HG02642 (cell line): ENCODE data around the gene TMCC2.

Experiments
- ATAC-seq: cut with Tn5 transposase; IDR thresholded peaks from one replicate; pipeline ENCODE4 v1.9.1; 2021; ENCODE audit warnings: mild to moderate bottlenecking; ENCODE audit not compliant: unreplicated experiment, poor library complexity

TMCC2 gene

DNA sequence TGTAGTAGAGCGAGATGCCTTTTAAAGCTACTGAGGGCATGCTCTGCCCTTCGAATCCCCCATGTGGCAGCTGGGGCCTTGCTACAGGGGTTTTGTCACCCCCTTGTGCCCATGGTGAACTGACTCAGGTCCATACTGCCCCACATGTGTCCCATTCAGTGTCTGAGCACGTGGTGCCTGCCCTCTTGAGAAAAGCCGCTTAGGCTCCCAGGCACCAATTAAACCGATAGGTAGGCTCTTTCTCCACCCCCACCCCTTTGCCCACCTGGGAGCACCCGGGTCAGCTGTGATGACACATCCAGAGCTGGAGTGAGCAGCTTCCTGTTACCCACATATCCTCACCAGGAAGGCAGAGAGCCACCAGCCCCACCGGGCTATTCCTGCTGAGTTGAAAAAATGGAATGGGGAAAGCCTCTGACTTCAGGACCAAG, 30.5 kb downstream of the TMCC2 start:
- ATAC-seq: no peak

DNA sequence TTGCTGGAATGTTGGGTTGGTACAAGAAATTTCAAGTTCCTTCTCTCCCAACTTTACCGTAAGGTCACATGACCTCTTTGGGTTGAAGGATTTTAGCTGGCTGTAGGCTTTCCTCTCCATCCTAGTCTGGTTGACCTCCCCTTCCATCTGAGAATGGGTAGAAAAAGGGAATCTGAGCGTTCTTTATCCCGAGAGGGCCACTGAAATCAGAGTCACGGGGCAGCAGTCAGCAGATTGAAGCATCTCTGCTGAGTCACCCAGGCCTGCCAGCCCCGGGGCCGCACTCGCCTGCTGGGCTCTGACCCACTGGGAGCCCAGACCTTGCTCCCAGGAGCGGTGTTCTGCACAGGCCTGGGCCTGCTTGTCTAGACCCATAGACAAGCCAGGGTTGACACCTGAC, 31.0 kb downstream of the TMCC2 start:
- ATAC-seq: no peak

DNA sequence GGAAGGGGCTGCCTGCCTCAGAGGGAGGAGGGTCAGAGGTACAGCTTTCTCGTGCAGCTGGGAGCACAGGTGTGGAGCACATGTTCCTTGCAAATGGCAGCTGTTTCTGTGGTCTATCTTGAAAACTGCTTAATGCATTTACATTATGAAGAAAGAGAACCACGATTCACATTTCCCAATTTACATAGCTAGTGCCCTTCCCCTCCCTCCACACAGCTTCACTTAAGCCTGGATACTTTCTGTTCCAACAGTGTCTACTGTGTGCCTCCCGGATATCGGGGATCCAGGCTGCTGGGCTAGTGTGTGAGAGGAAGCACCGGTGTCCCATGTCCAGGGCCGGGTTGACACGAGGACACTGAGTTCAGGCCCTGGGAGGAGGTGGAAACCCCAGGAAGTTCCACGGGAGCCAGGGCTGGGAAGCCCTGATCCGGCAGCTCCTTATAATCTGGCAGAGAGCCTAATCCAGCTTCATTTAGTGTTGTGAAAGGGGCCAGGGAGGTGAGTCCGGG, 31.6 kb downstream of the TMCC2 start:
- ATAC-seq: no peak

DNA sequence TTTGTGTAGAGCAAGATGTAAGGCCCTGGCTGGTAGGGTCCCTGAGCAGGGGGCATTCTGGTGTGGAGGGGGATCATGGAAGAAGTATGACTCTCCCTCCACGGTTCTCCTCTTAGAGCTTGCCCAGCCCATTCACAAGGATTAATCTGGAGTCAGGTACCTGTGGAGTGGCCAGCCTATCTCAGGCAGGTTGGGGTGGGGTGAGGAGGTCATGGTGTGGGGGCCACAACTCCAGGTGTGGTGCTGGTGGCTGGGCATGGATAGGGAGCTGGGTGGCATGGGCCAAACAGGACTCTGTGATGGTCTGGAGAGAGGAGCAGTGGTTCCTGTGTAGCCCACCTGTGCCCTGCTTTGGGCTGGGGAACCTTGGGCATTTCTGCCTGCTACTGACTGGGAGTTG, 32.3 kb downstream of the TMCC2 start:
- no peak for ATAC-seq

DNA sequence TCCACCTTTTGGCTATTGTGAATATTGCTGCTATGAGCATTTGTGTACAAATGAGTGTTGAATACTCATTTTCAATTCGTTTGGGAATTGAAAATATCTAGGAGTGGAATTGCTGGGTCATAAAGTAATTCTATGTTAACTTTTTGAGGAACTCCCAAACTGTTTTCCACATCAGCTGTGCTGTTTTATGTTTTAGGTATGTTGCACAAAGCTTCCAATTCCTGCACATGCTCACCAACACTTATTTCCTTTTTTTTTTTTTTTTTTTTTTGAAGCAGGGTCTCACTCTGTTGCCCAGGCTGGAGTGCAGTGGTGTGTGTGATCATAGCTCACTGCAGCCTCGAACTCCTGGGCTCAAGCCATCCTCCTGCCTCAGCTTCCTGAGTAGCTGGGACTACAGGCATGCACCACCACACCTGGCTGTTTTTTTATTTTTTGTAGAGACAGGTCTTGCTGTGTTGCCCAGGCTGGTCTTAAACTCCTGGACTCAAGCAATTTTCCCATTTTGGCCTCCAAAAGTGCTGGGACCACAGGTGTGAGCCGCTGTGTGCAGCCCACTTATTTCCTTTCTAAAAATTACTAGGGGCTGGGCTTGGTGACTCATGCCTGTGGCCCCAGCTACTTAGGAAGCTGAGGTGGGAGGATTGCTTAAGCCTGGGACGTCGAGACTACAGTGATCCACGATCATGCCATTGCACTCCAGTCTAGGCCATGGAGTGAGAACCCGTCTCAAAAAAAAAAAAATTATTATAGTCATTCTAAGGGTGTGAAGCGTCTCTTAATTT, 33.4 kb downstream of the TMCC2 start:
- no peak for ATAC-seq

DNA sequence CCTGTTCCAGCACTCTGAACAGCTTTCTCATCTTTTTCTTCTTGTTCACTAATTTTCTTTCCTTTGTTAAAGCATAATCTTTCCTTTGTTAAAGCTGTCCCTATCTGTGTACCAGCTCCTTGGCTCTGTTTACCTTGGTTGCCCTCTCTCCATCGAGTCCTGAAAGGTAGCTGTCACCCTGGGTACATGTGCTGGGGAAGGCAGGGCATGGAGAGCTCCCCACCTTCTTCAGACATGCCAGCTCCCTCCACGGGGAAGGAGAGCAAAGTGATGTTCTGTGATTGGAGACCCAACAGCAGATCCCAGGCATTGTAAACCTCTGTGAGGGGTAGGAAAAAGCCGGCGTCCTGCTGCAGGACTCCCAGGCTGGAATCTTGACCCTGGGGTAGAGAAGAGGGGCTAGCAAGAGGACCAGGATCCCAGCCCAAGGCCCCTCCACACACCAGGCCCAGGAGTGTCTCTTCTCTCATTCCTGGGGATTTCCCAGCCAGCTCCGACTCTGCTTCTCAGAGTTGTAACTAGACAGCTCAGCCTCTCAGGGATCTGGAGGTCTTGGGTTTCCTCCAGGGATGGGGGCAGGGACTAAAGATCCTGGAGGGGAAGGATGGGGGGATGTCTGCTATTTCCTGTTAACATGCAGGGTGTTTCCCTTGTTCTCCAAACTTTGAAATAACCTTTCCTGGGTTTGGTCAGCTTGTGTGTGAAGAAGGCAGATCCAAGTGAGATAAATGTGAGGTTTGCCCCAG, 34.4 kb downstream of the TMCC2 start:
- ATAC-seq: no peak

DNA sequence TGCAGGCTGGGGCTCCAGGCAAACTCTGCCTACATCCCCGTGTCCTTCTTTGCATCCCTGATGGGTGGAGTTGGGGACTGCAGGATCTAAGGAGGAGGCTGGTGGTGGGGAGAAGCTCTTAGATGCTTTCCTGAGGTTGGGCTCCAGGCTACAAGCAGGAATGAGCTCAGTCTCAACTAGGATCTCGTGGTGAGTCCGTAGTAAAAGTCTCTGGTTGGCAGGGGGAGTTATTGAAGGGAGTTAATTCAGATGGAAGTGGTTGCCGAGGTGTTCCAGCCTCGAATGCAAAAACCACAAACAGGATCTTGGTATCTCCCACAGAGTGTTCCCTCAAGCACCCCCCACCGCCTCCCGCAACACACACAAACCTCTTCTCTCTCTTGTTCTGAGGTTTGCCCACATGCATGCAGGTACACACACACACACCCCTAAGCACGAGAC, 35.0 kb downstream of the TMCC2 start:
- ATAC-seq: no peak

DNA sequence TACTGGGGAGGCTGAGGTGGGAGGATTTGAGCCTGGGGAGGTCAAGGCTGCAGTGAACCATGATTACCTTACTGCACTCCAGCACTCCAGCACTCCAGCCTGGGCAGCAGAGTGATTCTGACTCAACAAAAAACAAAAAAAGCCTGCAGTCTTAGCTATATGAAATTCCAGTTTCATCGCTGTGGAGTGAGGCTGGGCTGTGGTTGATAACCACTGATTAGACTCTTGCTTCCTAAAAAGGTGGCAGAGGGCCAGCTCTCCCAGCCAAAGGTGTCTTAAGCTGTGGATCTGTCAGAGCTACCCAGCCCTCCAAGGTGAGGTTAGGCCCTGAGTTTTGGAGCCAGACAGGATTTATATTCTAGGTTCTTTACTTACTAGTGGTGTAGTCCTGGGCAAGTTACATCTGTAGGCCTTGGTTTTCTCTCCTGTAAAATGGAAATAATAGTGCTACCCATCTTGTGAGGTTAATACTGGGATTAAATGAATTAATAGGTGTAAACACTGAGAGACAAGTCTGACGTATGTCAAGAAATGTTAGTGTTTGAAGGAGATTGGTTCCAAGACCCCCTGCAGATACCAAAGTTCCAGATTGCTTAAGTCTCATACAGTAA, 35.9 kb downstream of the TMCC2 start:
- no peak for ATAC-seq

DNA sequence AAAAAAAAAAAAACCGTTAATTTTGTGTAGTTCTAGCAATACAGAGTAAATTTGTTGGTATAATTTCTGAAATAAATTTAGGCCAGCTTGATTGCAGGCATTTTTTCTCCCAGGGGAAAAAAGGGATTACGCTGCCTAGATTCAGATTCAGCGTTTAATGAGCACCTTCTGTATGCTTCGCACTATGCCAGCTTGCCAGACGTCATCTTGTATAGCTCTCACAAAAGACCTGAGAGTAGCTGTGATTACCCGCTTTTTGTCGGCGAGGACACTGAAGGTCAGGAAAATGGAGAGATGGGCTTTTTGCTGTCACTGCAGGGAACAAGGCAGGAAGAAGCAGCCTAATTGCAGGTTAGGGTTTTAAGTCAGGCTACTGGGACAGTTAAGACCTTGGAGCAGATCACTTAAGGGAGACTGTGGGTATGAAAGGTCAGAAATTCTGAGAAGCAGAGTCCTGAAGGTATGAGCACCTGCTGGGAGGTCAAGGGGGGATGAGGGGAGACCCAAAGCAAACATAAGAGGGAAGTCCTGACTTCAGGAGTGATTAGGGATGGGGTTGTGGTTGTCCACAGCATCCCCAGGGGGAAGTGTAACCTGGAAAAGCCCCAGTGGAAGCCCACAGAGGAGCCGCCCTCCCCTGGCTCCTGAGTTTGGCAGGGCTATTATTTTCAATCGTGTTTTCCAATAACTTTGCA, 39.0 kb downstream of the TMCC2 start:
- no peak for ATAC-seq

DNA sequence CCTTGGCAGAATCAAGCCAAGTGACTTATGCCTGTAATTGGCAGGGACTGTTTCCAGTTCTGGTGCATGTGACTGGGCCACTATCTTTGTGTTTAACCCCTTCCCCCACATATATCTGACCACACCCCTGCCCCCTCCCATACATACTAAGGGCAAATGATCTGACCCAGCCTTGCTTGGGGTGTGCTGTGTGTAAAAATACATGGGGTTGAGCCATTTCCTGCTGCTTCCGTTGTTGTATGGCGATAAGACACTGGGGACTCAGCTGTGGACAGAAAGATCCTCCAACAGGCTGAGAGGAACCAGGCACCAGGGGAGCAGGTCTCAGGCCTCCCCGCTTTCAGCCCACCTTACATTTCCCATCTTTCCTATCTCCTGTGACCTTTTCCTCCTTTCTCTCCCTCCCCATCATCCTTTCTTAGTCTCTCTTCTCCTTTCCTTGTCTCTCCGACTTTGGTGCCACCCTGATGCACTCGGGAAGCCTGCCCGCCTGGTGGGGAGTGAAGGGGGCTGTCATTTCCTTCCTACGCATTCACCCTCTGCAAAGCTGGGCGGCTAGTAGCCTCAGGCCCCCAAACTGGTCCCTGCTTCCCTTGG, 39.7 kb downstream of the TMCC2 start:
- ATAC-seq: no peak

DNA sequence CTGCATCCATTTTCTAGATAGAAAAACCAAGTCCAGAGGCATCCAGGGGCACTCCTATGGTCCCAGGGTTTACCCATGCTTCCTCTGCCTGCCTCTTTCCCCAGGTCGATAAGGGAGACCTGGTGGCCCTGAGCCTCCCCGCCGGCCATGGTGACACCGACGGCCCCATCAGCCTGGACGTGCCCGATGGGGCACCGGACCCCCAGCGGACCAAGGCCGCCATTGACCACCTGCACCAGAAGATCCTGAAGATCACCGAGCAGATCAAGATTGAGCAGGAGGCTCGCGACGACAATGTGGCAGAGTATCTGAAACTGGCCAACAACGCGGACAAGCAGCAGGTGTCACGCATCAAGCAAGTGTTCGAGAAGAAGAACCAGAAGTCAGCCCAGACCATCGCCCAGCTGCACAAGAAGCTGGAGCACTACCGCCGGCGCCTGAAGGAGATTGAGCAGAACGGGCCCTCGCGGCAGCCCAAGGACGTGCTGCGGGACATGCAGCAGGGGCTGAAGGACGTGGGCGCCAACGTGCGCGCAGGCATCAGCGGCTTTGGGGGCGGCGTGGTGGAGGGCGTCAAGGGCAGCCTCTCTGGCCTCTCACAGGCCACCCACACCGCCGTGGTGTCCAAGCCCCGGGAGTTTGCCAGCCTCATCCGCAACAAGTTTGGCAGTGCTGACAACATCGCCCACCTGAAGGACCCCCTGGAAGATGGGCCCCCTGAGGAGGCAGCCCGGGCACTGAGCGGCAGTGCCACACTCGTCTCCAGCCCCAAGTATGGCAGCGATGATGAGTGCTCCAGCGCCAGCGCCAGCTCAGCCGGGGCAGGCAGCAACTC, 41.3 kb downstream of the TMCC2 start:
- ATAC-seq: no peak

DNA sequence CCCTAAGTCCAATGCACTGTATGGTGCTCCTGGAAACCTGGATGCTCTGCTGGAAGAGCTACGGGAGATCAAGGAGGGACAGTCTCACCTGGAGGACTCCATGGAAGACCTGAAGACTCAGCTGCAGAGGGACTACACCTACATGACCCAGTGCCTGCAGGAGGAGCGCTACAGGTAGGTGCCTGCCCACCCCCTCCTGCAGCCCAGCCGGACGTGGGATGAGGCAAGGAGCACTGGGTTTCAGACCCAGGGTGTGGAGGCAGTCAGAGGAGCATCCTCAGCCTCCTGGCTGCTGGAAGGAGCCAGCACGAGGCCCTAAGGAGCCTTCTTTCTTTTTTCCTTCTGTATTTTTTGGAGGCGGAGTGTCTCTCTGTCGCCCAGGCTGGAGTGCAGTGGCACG, 42.0 kb downstream of the TMCC2 start:
- ATAC-seq: no peak

DNA sequence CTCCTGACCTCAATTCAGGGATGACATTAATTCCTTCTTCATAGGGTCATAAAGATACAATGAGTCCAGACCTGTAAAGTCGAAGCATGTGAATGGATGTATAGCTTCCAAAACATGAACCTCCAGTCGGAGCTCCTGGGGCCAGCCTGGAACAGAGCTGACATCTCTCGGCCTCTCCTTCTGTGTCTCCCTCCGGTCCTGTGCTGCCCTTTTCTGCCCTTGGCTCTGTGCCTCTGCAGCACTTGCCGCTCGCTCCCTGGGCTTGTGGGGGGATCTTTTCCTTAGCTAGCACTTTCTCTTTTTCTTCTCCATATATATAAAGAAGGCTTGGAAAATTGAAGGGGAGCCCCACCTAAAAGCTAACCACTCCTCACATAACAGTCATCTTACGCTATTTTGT, 42.5 kb downstream of the TMCC2 start:
- no peak for ATAC-seq

DNA sequence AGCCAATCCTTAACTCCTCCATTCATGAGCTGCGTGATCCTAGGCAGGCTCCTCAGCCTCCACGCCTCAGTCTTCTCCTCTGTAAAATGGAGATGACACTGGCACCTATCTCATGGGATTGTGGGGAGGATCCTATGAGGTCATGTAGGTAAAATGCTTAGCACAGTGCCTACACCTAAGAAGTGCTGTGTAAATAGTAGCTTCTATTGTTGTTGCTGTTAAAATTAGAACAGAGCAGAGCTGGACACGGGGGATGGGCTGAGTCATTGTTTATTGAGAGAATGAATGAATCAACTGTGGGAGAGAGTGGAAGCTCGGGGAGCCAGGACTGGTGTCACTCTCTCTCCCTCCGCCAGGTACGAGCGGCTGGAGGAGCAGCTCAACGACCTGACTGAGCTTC, 43.0 kb downstream of the TMCC2 start:
- no peak for ATAC-seq

DNA sequence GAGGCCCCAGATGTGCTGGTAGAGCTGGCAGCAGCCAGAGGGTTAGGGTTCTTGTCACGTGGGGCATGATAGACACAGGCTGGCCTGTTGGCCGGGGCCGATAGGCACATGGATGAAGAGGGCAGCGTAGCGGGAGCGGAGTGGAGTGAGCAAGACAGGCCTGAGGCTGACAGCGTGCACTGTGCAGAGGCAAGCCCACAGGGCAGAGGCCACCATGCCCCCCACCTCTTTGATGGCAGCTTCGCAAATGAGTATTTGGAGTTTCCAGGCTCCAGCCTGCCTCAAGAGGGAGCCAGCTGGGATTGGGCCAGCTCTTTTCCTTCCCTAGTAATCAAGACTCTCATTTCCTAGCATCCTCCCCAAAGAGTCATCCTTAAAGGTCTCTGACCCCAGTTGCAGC, 43.5 kb downstream of the TMCC2 start:
- no peak for ATAC-seq

DNA sequence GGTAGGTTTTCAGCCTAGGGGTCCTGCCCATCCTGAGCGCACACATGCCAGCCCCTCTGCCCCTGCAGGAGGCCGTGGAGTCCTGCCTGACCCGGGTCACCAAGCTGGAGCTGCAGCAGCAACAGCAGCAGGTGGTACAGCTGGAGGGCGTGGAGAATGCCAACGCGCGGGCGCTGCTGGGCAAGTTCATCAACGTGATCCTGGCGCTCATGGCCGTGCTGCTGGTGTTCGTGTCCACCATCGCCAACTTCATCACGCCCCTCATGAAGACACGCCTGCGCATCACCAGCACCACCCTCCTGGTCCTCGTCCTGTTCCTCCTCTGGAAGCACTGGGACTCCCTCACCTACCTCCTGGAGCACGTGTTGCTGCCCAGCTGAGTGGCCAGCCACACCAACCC, 44.0 kb downstream of the TMCC2 start:
- ATAC-seq: no peak

DNA sequence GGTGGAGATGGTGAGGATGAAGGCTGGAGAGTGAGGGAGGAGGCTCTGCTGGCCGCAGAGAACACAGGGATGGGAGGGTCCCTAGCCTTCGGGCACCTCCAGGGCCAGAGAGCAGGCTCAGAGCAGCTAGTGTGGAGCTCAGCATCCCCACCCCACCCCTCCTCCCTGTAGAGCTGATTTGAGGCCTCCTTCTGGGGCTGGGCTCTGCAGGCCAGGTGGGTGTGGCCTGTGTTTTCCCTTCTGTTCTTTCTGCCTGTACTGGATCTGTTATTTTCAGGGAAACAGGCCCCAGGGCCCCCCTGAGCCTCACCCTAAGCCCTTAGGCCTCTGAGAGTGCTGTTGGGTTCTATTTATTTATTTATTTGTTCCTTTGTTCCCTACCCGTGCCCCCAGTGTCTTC, 44.8 kb downstream of the TMCC2 start:
- no peak for ATAC-seq

DNA sequence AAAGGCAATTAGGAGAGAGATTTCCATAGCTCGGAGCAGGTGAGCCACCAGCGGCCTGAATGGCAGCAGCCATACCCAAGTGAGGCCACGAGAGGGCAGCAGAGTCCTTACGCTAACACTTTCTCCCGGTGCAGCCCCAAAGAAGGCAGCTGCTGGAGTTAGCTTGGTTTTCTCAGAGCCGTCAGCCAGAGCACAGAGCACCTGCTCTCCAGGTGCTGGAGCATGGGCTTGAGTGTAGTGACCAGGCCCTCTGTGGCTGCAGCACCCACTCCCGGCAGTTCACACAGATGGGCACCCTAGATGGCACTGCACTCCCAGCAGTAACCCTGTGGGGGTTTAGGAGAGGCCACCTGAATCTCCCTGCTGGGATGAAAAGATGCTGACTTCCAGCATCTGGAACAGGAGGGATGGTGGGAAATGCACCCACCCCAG, 45.8 kb downstream of the TMCC2 start:
- peak; percentile 72 for ATAC-seq

DNA sequence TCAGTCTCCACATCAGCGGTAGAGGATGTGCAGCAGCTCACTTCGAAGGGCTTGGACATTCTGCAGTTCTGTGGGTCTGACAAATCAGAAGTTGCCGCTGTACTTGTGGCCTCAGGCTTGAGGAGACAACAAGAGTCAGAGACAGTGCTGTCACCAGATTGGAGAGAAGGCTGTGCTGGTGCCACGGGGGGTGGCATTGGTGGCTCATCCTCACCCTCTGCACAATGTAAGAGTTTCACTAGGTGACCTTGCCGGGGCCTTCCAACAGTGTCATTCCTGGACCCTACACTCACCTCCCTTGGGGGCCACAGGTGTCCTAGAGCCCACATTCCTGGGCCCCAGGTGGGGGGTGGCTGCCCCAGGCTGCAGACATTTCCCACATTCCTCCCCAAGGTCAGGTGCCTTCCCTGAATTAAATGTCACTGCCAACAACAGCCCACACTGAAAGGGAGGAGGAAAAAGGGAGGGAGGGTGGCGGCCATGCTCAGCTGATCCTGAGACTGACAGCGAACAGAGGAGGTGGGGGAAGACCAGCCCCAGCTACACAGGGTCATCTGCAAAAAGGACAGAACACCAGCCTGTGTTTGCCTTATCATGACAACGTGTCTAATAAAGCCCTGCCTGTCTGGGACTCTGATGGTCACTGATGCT, 46.4 kb downstream of the TMCC2 start:
- ATAC-seq: no peak
